ENCODE results near the gene BLOC1S3.

BLOC1S3 gene

GRCh38 chr19:45153339-45154063 lies 25.1 kb upstream of the BLOC1S3 start:
- H3K27ac ChIP-seq (ENCODE audit: low read depth, low read length), result no peak overlapping the region
- H3K9me3 ChIP-seq (ENCODE audit: control insufficient read depth in 5 of 5, low read length in 5 of 5), result no peaks in the 10 kb centered on the region
- H3K27me3 ChIP-seq (ENCODE audit: control insufficient read depth in 5 of 5, insufficient read depth in 4 of 5, low read length in 5 of 5), result peaks cover 43 to 67% (median 63%) of the 10 kb centered on the region in 5 donors
- H3K9ac ChIP-seq (ENCODE audit: low read length in 5 of 5), result no peak overlapping the region
- H3K4me1 ChIP-seq (ENCODE audit: control insufficient read depth in 5 of 5, insufficient read depth in 5 of 5, low read length in 5 of 5), result peaks cover 0 to 28% (median 27%) of the 10 kb centered on the region in 5 donors
- no peaks in the 10 kb centered on the region for H3K36me3 ChIP-seq (ENCODE audit: control insufficient read depth in 5 of 5, insufficient read depth in 5 of 5, low read length in 5 of 5)
- H3K4me3 ChIP-seq (ENCODE audit: low read depth in 1 of 5, low read length in 5 of 5), result peak overlapping the region in 4 of 5 donors; percentile 38 to 66 (median 45)

- Histone ChIP-seq H3K27me3 (ENCODE audit: control insufficient read depth in 5 of 5, insufficient read depth in 4 of 5, low read length in 5 of 5) (peaks cover 47 to 74% (median 71%) of the 10 kb centered on the region in 5 donors), H3K4me3 (ENCODE audit: low read depth in 1 of 5, low read length in 5 of 5) (peak overlapping the region in 3 of 5 donors; percentile 38 to 66 (median 51)), H3K27ac (ENCODE audit: low read depth, low read length) (no peak overlapping the region), H3K36me3 (ENCODE audit: control insufficient read depth in 5 of 5, insufficient read depth in 5 of 5, low read length in 5 of 5) (no peaks in the 10 kb centered on the region), H3K4me1 (ENCODE audit: control insufficient read depth in 5 of 5, insufficient read depth in 5 of 5, low read length in 5 of 5) (peaks cover 0 to 28% (median 27%) of the 10 kb centered on the region in 5 donors), H3K9me3 (ENCODE audit: control insufficient read depth in 5 of 5, low read length in 5 of 5) (no peaks in the 10 kb centered on the region), H3K9ac (ENCODE audit: low read length in 5 of 5) (no peak overlapping the region)
Observed at GRCh38 chr19:45154064-45154827, 24.3 kb upstream of the BLOC1S3 start.

DNA sequence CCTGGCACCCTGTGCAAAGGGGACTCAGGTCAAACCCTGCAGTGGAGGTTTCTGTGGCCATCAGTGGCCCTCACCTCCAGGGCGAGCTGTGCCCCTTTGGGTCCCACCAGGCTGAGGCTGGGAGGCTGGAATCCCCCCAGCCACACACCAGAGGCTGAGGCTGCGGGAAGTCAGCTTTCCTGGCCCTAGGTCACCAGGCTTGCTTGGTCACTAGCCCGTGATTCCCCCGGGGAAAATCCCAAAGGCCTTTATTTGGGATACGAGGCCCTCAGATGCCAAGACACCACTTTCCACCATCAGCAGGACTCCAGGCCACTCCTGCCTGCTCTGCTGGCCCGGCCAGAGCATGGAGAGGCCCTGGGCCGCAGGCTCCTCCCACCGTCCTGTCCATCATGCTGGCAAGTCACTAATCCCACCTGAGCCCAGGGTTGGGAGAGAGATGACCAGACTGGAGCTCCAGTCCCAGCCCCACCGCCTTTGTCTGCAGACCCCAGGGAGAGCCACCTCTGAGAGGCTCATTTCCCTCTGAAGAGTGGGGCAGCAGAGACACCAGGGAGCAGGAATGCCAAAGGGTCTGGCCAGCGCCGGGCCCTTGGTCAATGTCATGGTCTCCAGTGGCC lies 22.5 kb upstream of the BLOC1S3 start:
- Histone ChIP-seq H3K9me3 (ENCODE audit: control insufficient read depth in 5 of 5, low read length in 5 of 5) (no peaks in the 10 kb centered on the region), H3K27me3 (ENCODE audit: control insufficient read depth in 5 of 5, insufficient read depth in 4 of 5, low read length in 5 of 5) (peaks cover 65 to 88% (median 82%) of the 10 kb centered on the region in 5 donors), H3K27ac (ENCODE audit: low read depth, low read length) (no peak overlapping the region), H3K4me3 (ENCODE audit: low read depth in 1 of 5, low read length in 5 of 5) (no peak overlapping the region), H3K9ac (ENCODE audit: low read length in 5 of 5) (no peak overlapping the region), H3K4me1 (ENCODE audit: control insufficient read depth in 5 of 5, insufficient read depth in 5 of 5, low read length in 5 of 5) (peaks cover 0 to 28% (median 27%) of the 10 kb centered on the region in 5 donors), H3K36me3 (ENCODE audit: control insufficient read depth in 5 of 5, insufficient read depth in 5 of 5, low read length in 5 of 5) (no peaks in the 10 kb centered on the region)

GRCh38 chr19:45156751-45157150 lies 21.8 kb upstream of the BLOC1S3 start:
- Histone ChIP-seq H3K4me3 (ENCODE audit: low read depth in 1 of 5, low read length in 5 of 5) (no peak overlapping the region), H3K36me3 (ENCODE audit: control insufficient read depth in 5 of 5, insufficient read depth in 5 of 5, low read length in 5 of 5) (no peaks in the 10 kb centered on the region), H3K27me3 (ENCODE audit: control insufficient read depth in 5 of 5, insufficient read depth in 4 of 5, low read length in 5 of 5) (peaks cover 68 to 88% (median 82%) of the 10 kb centered on the region in 5 donors), H3K9ac (ENCODE audit: low read length in 5 of 5) (no peak overlapping the region), H3K9me3 (ENCODE audit: control insufficient read depth in 5 of 5, low read length in 5 of 5) (no peaks in the 10 kb centered on the region), H3K27ac (ENCODE audit: low read depth, low read length) (no peak overlapping the region), H3K4me1 (ENCODE audit: control insufficient read depth in 5 of 5, insufficient read depth in 5 of 5, low read length in 5 of 5) (peaks cover 0 to 28% (median 25%) of the 10 kb centered on the region in 5 donors)

DNA sequence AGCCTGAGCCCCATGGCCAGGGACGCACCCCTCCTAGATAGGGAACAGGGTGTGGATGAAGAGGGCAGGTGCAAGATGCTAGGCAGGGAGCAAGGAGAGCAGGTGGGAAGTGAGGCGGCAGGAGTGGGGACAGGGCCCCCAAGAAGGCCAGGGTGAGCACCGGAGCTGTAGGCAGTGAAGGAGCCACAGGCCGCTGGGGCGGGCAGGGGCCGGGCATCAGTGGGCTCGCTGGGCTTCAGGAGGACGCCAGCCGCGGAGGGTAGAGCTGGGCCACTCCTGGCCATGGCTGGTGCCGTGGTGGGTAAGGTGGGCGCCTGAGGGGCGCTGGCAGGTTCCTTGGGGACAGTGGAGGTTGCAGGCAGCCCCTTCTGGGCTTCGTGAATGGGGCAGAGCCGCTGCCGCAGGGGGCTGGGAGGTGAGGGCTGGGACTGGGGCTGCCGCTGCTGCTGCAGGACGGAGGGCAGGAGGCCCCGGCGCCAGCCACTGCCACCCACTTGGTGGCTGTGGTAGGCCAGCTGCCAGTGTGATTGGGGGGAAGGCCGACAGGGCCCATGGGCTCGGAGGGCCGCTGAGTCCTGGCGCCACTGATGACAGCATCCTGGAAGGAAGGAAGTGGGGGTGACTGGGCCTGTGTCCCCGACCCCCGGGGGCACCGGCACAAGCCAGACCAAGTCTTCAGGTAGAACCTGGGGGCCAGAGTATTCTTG lies 19.9 kb upstream of the BLOC1S3 start:
- no peaks in the 10 kb centered on the region for H3K9me3 ChIP-seq (ENCODE audit: control insufficient read depth in 5 of 5, low read length in 5 of 5)
- no peak overlapping the region for H3K4me3 ChIP-seq (ENCODE audit: low read depth in 1 of 5, low read length in 5 of 5)
- peaks cover 64 to 82% (median 74%) of the 10 kb centered on the region in 5 donors for H3K27me3 ChIP-seq (ENCODE audit: control insufficient read depth in 5 of 5, insufficient read depth in 4 of 5, low read length in 5 of 5)
- H3K4me1 ChIP-seq (ENCODE audit: control insufficient read depth in 5 of 5, insufficient read depth in 5 of 5, low read length in 5 of 5), result peaks cover 0 to 9% (median 6%) of the 10 kb centered on the region in 5 donors
- no peak overlapping the region for H3K27ac ChIP-seq (ENCODE audit: low read depth, low read length)
- no peaks in the 10 kb centered on the region for H3K36me3 ChIP-seq (ENCODE audit: control insufficient read depth in 5 of 5, insufficient read depth in 5 of 5, low read length in 5 of 5)
- H3K9ac ChIP-seq (ENCODE audit: low read length in 5 of 5), result no peak overlapping the region

GRCh38 chr19:45159210-45159970 lies 19.2 kb upstream of the BLOC1S3 start:
- H3K9me3 ChIP-seq (ENCODE audit: control insufficient read depth in 5 of 5, low read length in 5 of 5), result no peaks in the 10 kb centered on the region
- peaks cover 60 to 76% (median 66%) of the 10 kb centered on the region in 5 donors for H3K27me3 ChIP-seq (ENCODE audit: control insufficient read depth in 5 of 5, insufficient read depth in 4 of 5, low read length in 5 of 5)
- no peak overlapping the region for H3K9ac ChIP-seq (ENCODE audit: low read length in 5 of 5)
- no peaks in the 10 kb centered on the region for H3K36me3 ChIP-seq (ENCODE audit: control insufficient read depth in 5 of 5, insufficient read depth in 5 of 5, low read length in 5 of 5)
- no peak overlapping the region for H3K27ac ChIP-seq (ENCODE audit: low read depth, low read length)
- peaks cover 0 to 4% (median 2%) of the 10 kb centered on the region in 5 donors for H3K4me1 ChIP-seq (ENCODE audit: control insufficient read depth in 5 of 5, insufficient read depth in 5 of 5, low read length in 5 of 5)
- no peak overlapping the region for H3K4me3 ChIP-seq (ENCODE audit: low read depth in 1 of 5, low read length in 5 of 5)

DNA sequence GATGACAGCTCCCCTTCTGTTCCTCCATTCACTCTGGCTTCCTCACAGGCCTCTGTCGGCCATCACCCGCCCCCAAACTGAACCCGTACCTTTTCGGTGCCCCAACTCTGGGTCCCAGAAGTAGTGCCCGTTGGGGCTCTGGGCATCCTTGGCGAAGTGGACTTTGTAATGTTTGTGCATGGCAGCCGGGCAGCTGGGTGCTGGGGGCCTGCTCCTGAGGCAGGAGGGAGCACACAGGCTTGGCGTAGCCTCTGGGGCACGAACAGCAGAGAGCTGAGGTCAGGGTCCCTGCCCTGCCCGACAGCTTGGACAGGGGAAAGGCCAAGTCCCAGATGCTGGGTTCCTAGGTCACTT lies 18.6 kb upstream of the BLOC1S3 start:
- no peak overlapping the region for H3K27ac ChIP-seq (ENCODE audit: low read depth, low read length)

DNA sequence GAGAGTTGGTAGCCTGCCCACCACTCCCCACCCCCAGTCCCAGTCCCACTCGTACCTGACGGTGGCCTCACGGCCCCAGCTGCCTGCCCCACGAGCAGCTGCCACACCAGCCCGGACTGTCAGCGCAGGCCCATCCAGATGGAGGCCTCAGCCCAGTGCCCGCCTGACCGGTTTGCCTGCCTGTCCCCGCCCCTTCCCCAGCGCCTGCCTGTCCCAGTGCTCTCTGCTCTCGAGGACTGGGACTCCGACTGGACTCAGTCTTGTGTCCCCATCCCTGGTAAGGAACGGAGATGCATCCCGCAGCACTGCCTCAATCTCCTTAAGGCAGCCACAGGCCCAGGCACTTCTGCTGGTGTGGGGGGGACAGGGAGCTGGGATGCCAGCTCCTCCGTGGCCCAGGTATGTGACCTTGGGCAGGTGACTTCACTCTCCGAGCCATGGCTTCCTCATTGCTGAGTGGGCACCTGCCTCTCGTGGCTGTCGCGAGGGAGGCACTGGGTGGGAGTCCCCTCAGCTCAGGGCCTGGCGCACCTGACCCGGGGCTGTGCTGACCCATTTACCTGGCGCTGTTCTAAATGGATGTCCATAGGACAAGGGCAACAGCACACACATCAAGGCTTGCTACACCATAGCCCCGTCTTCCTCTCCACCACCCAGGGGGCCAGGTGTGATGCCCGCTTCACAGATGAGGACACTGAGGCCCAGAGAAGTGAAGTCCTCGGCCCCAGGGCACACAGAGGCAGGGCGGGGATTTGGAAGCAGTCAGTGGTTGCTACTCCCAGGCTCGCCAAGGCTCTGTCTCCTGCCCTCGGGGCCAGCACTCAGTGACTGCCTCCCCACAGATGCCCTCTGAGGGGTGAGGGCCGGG lies 17.5 kb upstream of the BLOC1S3 start, which contains the start of gene NKPD1:
Gene NKPD1 (minus strand): TSS at position 113 of the 868 bp plus-strand sequence. CDS start 832 bp downstream, outside the sequence.
- Histone ChIP-seq H3K4me3 (ENCODE audit: low read depth in 1 of 5, low read length in 5 of 5) (no peak within 1 kb of the TSS), H3K36me3 (ENCODE audit: control insufficient read depth in 5 of 5, insufficient read depth in 5 of 5, low read length in 5 of 5) (no peaks in the 10 kb centered on the region), H3K4me1 (ENCODE audit: control insufficient read depth in 5 of 5, insufficient read depth in 5 of 5, low read length in 5 of 5) (peaks cover 0 to 11% (median 9%) of the 10 kb centered on the region in 5 donors), H3K9ac (ENCODE audit: low read length in 5 of 5) (no peak within 1 kb of the TSS), H3K27ac (ENCODE audit: low read depth, low read length) (no peak within 1 kb of the TSS), H3K9me3 (ENCODE audit: control insufficient read depth in 5 of 5, low read length in 5 of 5) (no peaks in the 10 kb centered on the region), H3K27me3 (ENCODE audit: control insufficient read depth in 5 of 5, insufficient read depth in 4 of 5, low read length in 5 of 5) (peaks cover 55 to 67% (median 60%) of the 10 kb centered on the region in 5 donors)

More for the DNA sequence above, 18.6 kb upstream of the BLOC1S3 start:
- Histone ChIP-seq H3K4me3 (ENCODE audit: low read depth in 1 of 5, low read length in 5 of 5) (no peak overlapping the region), H3K4me1 (ENCODE audit: control insufficient read depth in 5 of 5, insufficient read depth in 5 of 5, low read length in 5 of 5) (peaks cover 0 to 9% (median 8%) of the 10 kb centered on the region in 5 donors), H3K9ac (ENCODE audit: low read length in 5 of 5) (no peak overlapping the region), H3K27me3 (ENCODE audit: control insufficient read depth in 5 of 5, insufficient read depth in 4 of 5, low read length in 5 of 5) (peaks cover 62 to 75% (median 65%) of the 10 kb centered on the region in 5 donors), H3K36me3 (ENCODE audit: control insufficient read depth in 5 of 5, insufficient read depth in 5 of 5, low read length in 5 of 5) (no peaks in the 10 kb centered on the region), H3K9me3 (ENCODE audit: control insufficient read depth in 5 of 5, low read length in 5 of 5) (no peaks in the 10 kb centered on the region)

Measured in subcutaneous abdominal adipose tissue (tissue), 5 donors.